Transverse colon (tissue), 4 donors: ENCODE measurements around the gene MBD3L2B. TPM values are rescaled to one million over a fixed set of nuclear protein-coding genes. Genes with fewer than 3 reads are reported as not detected.
"Not testable (repeated sequence)": the region's sequence is repeated elsewhere in the genome, so short reads cannot be mapped to it uniquely, and the experiment has no call there.

Source experiments
- DNase-seq: peaks from one replicate; pipeline ENCODE4 v3.0.0-alpha.2; 2019
- H3K27ac ChIP-seq, 4 donors: fragments of 200-600 bp; sonication (generic); 2 replicates each; pipeline ENCODE4 v1.5.1; 2016 to 2018; ENCODE audit warnings: inconsistent platforms in 4 of 4
- H3K27me3 ChIP-seq: fragments of 200-600 bp; sonication (generic); 2 replicates; pipeline ENCODE4 v1.5.1; 2017; ENCODE audit warnings: inconsistent platforms
- H3K36me3 ChIP-seq, 4 donors: fragments of 200-600 bp; sonication (generic); 2 replicates each; pipeline ENCODE4 v1.5.1; 2017 to 2019; ENCODE audit warnings: inconsistent platforms in 4 of 4
- H3K4me1 ChIP-seq, 4 donors: fragments of 200-600 bp; sonication (generic); 2 replicates each; pipeline ENCODE4 v1.5.1; 2017 to 2020; ENCODE audit warnings: inconsistent platforms in 4 of 4
- H3K4me3 ChIP-seq, 4 donors: fragments of 200-600 bp; sonication (generic); 1 replicate in 1 of 4; 2 replicates in 3 of 4; pipeline versions ENCODE4 v1.5.1 to v1.6.1; 2017 to 2019; ENCODE audit warnings: inconsistent platforms in 4 of 4
- H3K9me3 ChIP-seq, 2 donors: fragments of 200-600 bp; sonication (generic); 2 replicates each; pipeline ENCODE4 v1.5.1; 2017 to 2019; ENCODE audit warnings: inconsistent platforms in 2 of 2
- WGBS, 2 donors: methylation state at CpG; one replicate each; pipeline ENCODE4 v1.1.5; 2018; ENCODE audit warnings: low coverage in 1 of 2; 5-methylcytosine and 5-hydroxymethylcytosine counted together
- in situ Hi-C, 4 donors: fragments of 200-750 bp; cut with MboI; loops; one replicate each; pipeline versions ENCODE4 v1.15.0 to v1.15.1; 2017; ENCODE audit warnings: low sequenced_read_pairs in 3 of 4, low pct_ligation_motif_present in 1 of 4, low pct_unique_long_range_greater_than_20kb in 1 of 4
- intact Hi-C: fragments of 100-400 bp; cut with DNase I; formaldehyde crosslinking; loops from one replicate; pipeline ENCODE4 v1.15.1; 2023; ENCODE audit warnings: low total_unique reads
- total RNA-seq, 4 donors: library from RNA; depleted of rRNA; stranded (reverse); fragments of >200 nt; gene quantifications; one replicate each; pipeline ENCODE4 v1.1.0, GENCODE V29; 2016

The MBD3L2B gene
- total RNA-seq, 4 donors from 2014 or later: not detected

DNA sequence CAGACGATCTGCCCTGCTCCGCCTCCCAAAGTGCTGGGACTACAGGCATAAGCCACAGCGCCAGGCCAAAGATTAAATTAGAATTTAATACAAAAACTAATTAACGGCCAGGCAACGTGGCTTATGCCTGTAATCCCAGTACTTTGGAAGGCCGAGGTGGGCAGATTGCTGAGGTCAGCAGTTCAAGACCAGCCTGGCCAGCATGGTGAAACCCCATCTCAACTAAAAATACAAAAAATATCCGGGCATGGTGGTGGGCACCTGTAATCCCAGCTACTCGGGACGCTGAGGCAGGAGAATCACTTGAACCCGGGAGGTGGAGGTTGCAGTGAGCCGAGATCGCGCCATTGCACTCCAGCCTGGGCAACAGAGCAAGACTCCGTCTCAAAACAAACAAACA, 34.4 kb upstream of the MBD3L2B start:
- H3K27me3 ChIP-seq, H3K9me3 ChIP-seq, intact Hi-C loops, H3K36me3 ChIP-seq, H3K27ac ChIP-seq, H3K4me1 ChIP-seq, H3K4me3 ChIP-seq, DNase-seq, in situ Hi-C loops: not testable (repeated sequence)
- WGBS, 2 donors: 88 to 90% methylated on average over 3 to 12 of the region's 14 CpGs

DNA sequence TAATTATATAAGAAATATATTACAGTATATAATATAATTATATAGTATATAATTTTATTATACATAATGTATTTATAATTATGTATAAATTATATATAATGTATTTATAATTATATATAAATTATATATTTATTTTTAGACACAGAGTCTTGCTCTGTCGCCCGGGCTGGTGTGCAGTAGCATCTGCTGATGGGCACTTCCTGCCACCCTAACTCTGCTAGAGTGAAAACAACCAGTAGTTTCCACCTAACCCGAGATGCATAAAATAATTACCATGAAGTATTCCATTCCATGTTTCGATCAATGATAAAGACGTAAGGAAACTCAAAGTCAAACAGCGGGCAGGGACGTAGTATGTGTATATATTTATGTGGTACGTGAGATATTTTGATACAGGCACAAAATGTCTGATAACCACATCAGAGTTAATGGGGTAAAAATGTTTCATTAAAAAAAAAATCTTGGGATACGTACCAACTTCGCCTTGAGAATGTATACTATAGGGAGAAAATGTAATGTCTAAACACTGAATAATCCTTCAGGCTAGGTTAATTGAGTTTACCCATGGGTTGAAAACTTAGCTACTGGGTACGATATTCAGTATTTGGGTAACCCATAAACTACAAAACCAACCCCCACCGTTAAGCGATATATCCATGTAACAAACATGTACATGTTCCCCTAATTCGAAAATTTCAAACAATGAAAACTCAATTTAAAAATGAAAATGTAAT, 33.6 kb upstream of the MBD3L2B start:
- in situ Hi-C loops, H3K27ac ChIP-seq, H3K9me3 ChIP-seq, H3K4me3 ChIP-seq, H3K36me3 ChIP-seq, H3K4me1 ChIP-seq, H3K27me3 ChIP-seq, DNase-seq, intact Hi-C loops: not testable (repeated sequence)
- WGBS, 2 donors: 95 to 97% methylated on average over 6 to 8 of the region's 14 CpGs

DNA sequence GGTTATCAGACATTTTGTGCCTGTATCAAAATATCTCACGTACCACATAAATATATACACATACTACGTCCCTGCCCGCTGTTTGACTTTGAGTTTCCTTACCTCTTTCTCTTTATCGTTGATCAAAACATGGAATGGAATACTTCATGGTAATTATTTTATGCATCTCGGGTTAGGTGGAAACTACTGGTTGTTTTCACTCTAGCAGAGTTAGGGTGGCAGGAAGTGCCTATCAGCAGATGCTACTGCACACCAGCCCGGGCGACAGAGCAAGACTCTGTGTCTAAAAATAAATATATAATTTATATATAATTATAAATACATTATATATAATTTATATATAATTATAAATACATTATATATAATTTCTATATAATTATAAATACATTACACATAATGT, 31.7 kb upstream of the MBD3L2B start:
- in situ Hi-C loops, H3K27ac ChIP-seq, H3K27me3 ChIP-seq, H3K4me1 ChIP-seq, H3K36me3 ChIP-seq, intact Hi-C loops, H3K4me3 ChIP-seq, DNase-seq, H3K9me3 ChIP-seq: not testable (repeated sequence)
- whole genome bisulfite sequencing, 2 donors: 86 to 95% methylated on average over 6 to 7 of the region's 7 CpGs

DNA sequence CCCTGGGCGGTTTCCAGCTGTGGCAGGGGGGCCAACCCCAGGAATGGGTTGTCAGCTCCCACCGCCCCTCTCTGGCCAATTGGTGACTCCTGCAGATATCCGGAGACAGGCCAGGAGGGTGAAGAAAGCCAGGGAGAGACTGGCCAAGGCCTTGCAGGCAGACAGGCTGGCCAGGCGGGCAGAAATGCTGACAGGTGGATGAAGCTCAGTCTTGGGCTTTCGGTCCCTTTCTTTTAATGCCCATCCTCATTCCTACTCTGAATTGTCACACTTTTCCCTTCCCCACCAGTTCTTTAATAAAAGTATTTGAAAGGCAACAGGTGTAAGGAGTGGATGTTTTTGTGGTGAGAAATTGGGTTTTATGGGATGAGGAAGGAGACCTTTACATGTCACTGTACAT, 30.2 kb upstream of the MBD3L2B start:
- DNase-seq, H3K27me3 ChIP-seq, in situ Hi-C loops, H3K4me1 ChIP-seq, H3K27ac ChIP-seq, H3K4me3 ChIP-seq, H3K9me3 ChIP-seq, H3K36me3 ChIP-seq, intact Hi-C loops: not testable (repeated sequence)
- no CpG with 5 or more reads among the region's 5 CpGs for WGBS, 2 donors

DNA sequence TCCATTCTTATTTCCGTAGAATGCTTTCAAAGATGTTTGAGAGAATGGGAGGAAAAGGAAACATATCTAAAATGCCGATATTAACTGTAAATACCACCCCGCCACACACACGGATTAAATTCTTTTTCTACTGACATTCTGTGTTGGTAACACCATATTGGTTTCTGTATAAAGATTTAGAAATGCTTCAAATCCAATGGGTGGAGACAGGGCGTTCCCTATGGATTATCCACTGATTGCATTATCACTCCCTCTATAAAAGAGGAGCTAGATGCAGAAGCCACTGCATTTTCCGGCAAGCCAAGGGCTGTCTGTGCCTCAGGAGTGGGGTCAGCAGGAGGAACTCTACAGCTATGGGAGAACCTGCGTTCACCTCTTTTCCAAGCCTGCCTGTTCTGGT, 27.8 kb upstream of the MBD3L2B start, which contains the start of gene MBD3L2:
Gene MBD3L2, plus strand, starts transcription at position 301 of the 400 bp plus-strand sequence. Its CDS starts 53 bp downstream, at position 354.
- DNase-seq, H3K4me1 ChIP-seq, H3K27ac ChIP-seq, intact Hi-C loops, in situ Hi-C loops, H3K4me3 ChIP-seq, H3K36me3 ChIP-seq, H3K27me3 ChIP-seq, H3K9me3 ChIP-seq: not testable (repeated sequence)
- no CpG with 5 or more reads among the region's 7 CpGs for WGBS, 2 donors

DNA sequence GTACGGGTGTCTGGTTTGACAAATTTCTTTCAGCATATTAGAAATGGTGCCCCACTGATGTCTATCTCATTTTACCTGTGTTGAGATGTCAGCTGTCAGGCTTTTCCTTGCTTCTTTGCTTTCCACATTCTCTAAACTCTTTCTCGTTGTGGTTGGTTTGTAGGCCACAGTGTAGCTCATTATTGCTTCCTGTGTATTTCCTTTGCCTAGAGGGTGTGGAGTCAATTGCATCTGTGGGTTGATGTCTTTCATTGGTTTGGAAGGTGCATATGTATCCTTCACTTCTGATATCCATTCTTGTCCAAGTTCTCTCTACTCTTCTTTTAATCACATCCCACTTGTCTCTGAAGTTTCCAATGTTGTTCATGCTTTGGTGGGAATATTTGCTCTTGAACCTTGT, 20.3 kb upstream of the MBD3L2B start:
- H3K4me1 ChIP-seq, H3K9me3 ChIP-seq, H3K27me3 ChIP-seq, in situ Hi-C loops, intact Hi-C loops, H3K36me3 ChIP-seq, DNase-seq, H3K27ac ChIP-seq, H3K4me3 ChIP-seq: not testable (repeated sequence)
- no CpG with 5 or more reads among the region's 2 CpGs for WGBS, 2 donors

DNA sequence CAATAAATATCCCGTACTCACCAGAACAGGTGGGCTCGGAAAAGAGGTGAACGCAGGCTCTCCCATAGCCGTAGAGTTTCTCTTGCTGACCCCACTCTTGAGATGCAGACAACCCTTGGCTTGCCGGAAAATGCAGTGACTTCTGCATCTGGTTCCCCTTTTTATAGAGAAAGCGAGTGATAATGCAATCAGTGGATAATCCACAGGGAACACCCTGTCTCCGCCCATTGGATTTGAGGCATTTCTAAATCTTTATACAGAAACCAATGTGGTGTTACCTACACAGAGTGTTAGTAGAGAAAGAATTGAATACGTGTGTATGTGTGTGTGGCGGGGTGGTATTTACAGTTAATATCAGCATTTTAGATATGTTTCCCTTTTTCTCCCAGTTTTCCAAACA, 18.8 kb upstream of the MBD3L2B start, which contains the start of gene MBD3L4:
Gene MBD3L4, minus strand, starts transcription at position 101 of the 400 bp plus-strand sequence. Its CDS starts 35 bp downstream, at position 66.
- intact Hi-C loops, H3K4me1 ChIP-seq, H3K27me3 ChIP-seq, H3K27ac ChIP-seq, H3K9me3 ChIP-seq, H3K36me3 ChIP-seq, in situ Hi-C loops, H3K4me3 ChIP-seq, DNase-seq: not testable (repeated sequence)
- 100% methylated on average over 1 of the region's 9 CpGs; no CpG with 5 or more reads in 1 of the 2 donors for WGBS, 2 donors

DNA sequence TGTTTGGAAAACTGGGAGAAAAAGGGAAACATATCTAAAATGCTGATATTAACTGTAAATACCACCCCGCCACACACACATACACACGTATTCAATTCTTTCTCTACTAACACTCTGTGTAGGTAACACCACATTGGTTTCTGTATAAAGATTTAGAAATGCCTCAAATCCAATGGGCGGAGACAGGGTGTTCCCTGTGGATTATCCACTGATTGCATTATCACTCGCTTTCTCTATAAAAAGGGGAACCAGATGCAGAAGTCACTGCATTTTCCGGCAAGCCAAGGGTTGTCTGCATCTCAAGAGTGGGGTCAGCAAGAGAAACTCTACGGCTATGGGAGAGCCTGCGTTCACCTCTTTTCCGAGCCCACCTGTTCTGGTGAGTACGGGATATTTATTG, 9.0 kb upstream of the MBD3L2B start, which contains the start of gene MBD3L5:
Gene MBD3L5, plus strand, starts transcription at position 301 of the 400 bp plus-strand sequence. Its CDS starts 34 bp downstream, at position 335.
- H3K36me3 ChIP-seq, DNase-seq, in situ Hi-C loops, intact Hi-C loops, H3K4me1 ChIP-seq, H3K4me3 ChIP-seq, H3K27me3 ChIP-seq, H3K9me3 ChIP-seq, H3K27ac ChIP-seq: not testable (repeated sequence)
- WGBS, 2 donors: no CpG with 5 or more reads among the region's 9 CpGs

DNA sequence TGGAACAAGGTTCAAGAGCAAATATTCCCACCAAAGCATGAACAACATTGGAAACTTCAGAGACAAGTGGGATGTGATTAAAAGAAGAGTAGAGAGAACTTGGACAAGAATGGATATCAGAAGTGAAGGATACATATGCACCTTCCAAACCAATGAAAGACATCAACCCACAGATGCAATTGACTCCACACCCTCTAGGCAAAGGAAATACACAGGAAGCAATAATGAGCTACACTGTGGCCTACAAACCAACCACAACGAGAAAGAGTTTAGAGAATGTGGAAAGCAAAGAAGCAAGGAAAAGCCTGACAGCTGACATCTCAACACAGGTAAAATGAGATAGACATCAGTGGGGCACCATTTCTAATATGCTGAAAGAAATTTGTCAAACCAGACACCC, 7.6 kb upstream of the MBD3L2B start:
- H3K27me3 ChIP-seq, in situ Hi-C loops, H3K36me3 ChIP-seq, intact Hi-C loops, DNase-seq, H3K4me1 ChIP-seq, H3K27ac ChIP-seq, H3K9me3 ChIP-seq, H3K4me3 ChIP-seq: not testable (repeated sequence)
- WGBS, 2 donors: no CpG with 5 or more reads among the region's 1 CpG
